ENCODE measurements around the gene CLIP1. TPM values are rescaled to one million over a fixed set of nuclear protein-coding genes. Genes with fewer than 3 reads are reported as not detected.
"Not testable (repeated sequence)": the region's sequence is repeated elsewhere in the genome, so short reads cannot be mapped to it uniquely, and the experiment has no call there.

Gene CLIP1
- polyA plus RNA-seq (ENCODE audit: insufficient read length): 19.6 TPM

DNA sequence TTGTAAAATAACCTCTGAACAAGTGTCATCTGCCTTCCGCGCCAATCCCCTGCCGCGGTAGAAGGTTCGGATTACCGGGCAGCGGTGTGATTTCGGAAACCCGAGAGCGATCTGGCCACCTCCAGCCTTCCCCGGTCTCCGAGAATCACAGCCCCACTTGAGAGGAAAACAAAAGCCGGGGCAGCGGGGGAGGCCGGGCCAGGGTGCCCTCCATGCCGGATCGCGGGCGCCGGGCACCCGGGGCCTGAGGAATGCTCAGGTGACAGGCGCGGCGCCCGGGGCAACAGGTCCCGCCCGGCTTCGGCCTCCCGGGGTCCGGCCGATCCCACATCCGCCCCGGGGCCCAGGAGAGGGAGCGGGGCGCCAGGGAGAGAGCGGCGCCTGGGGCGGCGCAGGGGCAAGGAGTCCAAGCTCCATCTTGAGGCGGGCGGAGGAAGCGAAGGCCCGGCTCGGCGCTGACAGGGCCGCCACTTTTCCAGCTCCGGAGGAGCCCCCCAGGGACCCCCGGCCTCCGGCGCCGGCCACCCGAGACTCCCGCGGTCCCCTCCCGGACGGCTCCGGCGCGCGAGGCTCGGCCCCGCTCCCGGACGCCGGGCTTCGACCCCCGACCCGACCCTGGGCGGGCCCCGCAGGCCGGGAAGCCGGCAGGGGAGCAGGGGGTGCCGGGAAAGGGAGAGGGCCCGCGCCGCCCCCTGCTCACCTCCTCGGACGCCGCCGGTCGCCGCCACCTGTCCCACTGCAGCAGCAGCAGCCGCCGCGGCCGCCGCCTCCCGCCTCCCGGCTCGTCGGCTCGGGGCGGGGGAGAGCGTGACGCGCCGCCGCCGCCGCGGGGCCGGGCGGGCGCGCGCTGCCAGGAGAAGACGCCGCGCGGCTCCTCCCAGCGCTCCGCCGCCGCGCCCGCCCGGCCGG, at the start of gene CLIP1:
Gene CLIP1, minus strand, starts transcription at position 849 of the 909 bp plus-strand sequence. CDS start 42,217 bp downstream, outside the sequence.
- DNase-seq (ENCODE audit: low read depth): no peak

DNA sequence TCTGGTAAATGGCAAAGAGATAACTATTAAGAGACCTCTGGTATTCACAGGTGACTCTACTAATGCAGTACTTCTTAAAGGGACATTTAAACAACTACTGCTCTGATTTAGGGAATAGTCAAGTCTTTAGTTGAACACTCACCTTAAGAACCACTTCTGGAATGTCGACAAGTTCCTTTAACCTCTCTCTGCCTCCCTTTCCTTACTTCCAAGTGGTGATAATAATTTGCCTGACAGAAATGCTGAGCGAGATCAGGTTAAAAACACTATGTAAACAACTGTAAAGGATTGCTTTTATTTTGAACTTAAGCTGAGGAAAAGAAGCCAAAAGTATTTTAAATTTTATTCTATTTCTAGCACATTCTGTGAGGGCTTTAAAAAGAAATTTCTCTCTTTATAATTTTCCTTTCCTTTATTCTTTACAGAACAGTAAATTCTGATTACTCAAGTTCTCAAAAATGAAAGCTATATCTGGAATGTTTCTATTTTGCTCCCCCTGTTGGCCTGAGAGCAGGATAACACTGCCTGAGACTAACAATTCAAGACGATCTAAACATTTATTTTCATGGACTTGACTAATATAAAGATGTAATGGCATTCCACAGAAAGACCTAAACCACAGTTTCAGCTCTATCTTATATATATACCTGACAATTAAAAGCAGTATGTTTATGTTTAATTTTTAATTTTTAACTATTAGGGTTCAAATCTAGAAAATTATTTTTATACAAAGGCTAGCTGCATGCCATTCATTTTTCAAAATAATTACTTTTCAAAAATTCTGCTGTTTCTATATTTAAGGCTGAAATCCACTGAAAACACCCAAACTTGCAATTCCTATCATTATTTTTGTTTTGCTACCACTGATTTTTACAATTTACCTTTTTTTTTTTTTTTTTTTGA, 49.1 kb upstream of the CLIP1 start:
- peak; percentile 41 for DNase-seq (ENCODE audit: low read depth)

DNA sequence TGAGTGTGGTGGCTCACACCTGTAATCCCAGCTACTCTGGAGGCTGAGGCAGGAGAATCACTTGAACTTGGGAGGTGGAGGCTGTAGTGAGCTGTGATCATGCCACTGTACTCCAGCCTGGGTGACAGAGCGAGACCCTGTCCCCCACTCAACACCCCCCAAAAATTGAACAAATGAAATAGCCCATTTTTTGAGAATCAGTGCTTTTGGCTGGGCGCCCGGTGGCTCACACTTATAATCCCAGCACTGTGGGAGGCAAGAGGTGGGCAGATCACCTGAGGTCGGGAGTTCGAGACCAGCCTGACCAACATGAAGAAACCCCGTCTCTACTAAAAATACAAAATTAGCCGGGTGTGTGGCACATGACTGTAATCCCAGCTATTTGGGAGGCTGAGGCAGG, 48.1 kb upstream of the CLIP1 start:
- DNase-seq (ENCODE audit: low read depth): not testable (repeated sequence)

DNA sequence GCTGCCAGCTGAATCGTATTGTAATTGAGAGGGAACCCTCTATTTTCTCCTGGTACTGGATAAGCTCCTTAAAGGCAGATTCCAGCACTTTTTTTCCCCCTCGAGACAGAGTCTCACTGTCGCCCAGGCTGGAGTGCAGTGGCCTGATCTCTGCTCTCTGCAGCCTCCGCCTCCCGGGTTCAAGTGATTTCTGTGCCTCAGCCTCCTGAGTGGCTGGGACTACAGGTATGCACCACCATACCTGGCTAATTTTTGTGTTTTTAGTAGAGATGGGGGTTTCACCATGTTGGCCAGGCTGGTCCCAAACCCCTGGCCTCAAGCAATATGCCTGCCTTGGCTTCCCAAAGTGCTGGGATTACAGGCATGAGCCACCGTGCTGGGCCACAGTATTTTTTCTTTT, 47.4 kb upstream of the CLIP1 start:
- DNase-seq (ENCODE audit: low read depth): not testable (repeated sequence)

DNA sequence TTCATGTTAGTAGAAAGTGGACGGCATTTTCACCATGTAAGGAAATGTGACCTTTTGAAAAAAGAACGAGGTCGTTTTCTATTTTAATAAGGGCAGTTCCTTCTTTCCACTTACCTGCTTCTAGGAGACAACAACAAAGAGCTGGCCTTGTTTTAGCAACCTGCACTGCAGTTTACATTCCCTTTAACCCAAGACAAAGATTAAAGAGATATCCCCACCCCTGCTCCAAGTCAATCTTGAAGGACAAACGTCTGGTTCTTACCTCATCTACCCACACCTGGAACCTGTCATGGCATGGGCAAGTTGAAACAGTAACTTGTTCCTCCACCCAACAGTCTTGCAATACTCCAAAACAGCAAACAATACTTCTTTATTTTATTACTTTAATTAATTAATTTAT, 45.5 kb upstream of the CLIP1 start:
- DNase-seq (ENCODE audit: low read depth): no peak

DNA sequence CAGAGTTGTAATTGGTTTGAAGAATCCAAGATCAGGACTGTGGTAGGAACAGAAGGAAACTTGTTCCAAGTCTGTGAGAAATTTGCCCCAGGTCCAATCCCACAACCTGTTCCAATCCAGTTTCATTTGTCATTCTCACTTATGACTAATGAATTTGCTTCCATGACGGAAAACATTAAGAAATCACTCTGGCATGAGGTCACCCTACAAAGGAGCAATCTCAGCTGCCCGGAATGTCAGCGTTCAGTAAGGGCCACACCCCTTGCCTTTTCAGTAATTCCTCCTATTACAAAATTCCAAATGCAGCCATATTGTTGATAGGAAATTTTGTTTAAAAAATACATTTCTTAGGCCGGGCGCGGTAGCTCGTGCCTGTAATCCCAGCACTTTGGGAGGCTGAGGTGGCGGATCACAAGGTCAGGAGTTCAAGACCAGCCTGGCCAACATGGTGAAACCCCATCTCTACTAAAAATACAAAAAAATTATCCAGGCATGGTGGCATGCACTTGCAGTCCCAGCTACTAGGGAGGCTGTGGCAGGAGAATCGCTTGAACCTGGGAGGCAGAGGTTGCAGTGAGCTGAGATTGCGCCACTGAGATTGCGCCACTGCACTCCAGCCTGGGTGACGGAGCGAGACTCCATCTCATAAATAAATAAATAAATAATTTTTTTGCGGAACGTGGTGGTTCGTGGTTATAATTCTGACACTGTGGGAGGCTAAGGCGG, 42.0 kb upstream of the CLIP1 start:
- DNase-seq (ENCODE audit: low read depth): not testable (repeated sequence)

DNA sequence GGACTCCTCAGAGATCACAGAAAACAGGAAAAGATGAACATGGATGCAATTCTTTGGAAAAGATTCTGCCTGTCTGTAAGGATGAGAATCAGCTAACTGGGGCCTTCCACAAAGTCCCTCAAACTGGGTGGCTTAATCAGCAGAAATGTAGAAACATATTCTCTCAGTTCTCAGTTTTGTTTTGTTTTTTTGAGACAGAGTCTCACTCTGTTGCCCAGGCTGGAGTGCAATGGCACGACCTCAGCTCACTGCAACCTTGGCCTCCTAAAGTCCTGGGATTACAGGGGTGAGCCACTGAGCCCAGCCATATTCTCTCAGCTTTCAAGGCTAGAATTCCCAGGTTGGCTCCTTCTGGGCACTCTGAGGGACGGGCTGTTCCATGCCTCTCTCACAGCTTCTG, 38.2 kb upstream of the CLIP1 start:
- no peak for DNase-seq (ENCODE audit: low read depth)

DNA sequence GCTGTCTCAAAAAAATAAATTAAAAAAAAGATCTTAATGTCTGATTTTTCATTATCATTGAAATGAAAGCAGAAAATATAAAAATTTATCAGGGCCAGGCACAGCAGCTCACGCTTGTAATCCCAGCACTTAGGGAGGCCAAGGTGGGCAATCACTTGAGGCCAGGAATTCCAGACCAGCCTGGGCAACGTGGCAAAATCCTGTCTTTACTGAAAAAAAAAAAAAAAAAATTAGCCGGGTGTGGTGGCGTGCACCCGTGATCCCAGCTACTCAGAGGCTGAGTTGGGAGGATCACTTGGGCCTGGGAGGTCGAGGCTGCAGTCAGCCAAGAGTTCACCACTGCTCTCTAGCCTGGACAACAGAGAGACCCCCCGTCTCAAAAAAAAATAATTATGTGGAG, 37.6 kb upstream of the CLIP1 start:
- DNase-seq (ENCODE audit: low read depth): no peak

DNA sequence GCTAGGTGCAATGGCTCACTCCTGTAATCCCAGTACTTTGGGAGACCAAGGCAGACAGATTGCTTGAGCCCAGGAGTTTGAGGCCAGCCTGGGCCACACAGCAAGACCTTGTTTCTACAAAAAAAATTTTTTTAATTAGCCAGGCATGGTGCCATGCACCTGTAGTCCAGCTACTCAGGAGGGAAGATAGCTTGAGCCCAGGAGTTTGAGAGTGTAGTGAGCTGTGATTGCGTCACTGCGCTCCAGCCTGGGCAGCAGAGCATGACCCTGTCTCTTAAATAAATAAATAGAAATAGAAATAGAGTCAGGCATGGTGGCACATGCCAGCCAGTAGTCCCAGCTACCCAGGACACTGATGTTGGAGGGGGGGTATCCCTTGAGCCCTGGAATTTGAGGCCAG, 36.7 kb upstream of the CLIP1 start:
- no peak for DNase-seq (ENCODE audit: low read depth)

DNA sequence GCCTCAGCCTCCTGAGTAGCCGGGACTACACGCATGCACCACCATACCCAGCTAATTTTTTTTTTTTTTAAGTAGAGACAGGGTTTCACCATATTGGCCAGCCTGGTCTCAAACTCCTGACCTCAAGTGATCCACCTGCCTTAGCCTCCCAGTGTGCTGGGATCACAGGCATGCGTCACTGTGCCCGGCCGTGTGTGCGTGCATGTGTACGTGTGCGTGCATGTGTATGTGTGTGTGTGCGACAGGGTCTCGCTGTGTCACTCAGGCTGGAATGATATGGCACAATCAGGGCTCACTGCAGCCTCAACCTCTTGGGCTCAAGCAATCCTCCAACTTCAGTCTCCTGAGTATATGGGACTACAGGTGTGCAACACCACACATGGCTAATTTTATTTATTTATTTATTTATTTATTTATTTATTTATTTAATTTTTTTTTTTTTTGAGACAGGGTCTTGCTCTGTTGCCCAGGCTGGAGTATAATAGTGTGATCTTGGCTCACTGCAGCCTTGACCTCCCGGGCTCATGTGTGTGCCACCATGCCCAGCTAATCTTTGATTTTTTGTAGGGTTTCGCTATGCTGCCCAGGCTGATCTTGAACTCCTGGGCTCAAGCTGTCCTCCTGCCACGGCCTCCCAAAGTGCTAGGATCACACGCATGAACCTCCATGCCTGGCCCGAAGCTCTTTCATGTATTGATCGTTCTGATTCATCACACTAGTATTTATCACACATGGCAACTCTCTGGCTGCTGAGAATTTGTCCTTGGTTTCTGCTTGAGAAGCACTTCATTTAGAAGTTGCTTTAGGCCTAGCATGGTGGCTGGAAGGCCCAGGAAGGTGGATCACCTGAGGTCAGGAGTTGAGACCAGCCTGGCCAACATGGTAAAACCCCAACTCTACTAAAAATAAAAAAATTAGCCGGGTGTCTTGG, 35.9 kb upstream of the CLIP1 start:
- DNase-seq (ENCODE audit: low read depth): no peak

DNA sequence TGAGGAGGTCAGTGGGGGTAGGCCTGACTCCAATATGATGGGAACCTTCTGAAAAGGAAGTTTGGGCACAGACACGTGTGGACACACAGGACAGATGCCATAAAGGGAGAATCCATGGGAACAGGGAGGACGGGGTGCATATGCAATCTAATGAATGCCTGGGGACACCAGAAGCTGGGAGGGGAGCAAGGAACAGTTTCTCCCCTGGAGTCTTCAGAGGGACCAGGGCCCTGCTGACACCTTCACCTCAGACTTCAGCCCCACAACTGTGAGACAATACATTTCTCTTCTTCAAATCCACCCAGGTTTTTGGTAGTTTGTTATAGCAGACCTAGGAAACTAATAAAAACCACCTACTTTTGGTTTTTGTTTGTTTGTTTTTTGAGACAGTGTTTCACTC, 35.2 kb upstream of the CLIP1 start:
- DNase-seq (ENCODE audit: low read depth): no peak

DNA sequence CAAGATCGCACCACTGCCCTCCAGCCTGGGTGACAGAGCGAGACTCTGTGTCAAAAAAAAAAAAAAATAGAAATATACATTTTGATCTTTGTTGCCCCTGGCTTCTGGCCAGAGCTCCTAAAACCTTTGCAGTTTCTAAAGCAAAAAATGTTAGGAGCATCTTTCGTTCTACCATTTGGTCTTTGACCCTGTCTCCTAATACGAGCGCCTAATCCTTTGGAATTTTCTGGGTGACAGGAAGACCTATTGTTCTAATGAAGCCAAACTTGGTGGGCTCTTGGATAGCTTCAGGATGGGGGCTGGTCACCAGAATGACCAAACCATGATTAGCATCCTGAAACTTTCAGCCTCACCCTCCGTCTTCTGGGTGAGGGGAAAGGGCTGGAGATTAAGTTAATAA, 32.3 kb upstream of the CLIP1 start:
- no peak for DNase-seq (ENCODE audit: low read depth)

DNA sequence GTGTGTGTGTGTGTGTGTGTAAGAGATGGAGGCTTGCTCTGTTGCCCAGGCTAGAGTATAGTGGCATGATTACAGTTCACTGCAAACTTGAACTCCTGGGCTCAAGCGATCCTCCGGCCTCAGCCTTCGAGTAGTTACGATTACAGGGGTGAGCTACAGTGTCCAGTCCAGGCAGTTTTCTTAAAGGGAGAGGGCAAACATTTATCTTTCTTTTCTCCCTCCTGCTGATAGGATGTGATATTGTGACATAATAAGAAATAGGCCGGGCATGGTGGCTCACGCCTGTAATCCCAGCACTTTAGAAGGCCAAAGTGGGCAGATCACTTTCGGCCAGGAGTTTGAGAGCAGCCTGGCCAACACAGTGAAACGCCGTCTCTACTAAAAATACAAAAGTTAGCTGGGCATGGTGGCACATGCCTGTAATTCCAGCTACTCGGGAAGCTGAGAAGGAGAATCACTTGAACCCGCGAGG, 31.8 kb upstream of the CLIP1 start:
- no peak for DNase-seq (ENCODE audit: low read depth)

DNA sequence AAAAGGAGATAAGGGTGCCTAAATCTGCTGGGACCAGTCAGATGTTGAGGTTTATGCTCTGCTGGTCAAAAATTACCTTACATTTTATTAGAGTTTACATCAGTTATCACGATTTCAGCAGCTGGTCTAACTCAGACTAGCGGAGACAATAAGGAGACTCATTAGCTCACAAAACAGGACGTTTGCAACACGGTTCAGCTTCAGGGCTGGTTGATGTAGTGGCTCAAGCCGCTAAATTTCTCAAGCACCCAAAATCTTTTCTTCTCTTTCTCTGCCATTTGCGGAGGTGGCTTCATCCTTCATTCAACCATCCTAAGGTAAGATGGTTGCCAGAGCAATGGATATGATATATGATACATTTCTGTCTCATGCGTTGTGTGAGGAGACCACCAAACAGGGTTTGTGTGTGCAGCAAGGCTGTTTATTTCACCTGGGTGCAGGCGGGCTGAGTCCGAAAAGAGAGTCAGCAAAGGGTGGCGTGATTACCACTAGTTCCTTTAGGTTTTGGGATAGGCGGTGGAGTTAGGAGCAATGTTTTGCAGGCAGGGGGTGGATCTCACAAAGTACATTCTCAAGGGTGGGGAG, 30.3 kb upstream of the CLIP1 start:
- no peak for DNase-seq (ENCODE audit: low read depth)

DNA sequence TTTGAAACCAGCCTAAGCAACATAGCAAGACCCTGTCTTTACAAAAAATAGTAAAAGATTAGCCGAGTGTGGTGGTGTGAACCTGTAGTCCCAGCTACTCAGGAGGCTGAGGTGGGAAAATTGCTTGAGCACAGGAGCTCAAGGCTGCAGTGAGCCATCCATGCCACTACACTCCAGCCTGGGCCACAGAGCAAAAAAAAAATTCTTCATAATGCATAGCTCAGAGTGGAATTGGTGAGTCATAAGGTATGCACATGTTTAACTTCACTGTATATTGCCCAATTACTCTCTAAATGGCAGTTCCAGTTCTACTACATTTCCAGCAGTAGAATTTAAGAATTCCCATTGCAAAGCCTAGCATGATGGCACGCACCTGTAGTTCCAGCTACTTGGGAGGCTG, 26.8 kb upstream of the CLIP1 start:
- no peak for DNase-seq (ENCODE audit: low read depth)

DNA sequence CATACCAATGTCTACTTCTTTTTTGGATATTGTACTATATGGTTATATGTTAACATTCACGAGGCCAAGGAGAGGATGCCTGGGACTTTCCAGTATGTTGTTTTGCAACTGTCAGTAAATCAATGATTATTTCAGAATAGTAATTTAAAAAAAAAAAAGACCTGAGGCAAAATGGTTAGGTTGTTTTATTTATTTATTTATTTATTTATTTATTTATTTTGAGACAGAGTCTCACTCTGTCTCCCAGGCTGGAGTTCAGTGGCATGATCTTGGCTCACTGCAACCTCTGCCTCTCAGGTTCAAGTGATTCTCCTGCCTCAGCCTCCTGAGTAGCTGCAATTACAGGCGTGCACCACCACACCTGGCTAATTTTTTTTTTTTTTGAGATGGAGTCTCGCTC, 25.4 kb upstream of the CLIP1 start:
- DNase-seq (ENCODE audit: low read depth): not testable (repeated sequence)

DNA sequence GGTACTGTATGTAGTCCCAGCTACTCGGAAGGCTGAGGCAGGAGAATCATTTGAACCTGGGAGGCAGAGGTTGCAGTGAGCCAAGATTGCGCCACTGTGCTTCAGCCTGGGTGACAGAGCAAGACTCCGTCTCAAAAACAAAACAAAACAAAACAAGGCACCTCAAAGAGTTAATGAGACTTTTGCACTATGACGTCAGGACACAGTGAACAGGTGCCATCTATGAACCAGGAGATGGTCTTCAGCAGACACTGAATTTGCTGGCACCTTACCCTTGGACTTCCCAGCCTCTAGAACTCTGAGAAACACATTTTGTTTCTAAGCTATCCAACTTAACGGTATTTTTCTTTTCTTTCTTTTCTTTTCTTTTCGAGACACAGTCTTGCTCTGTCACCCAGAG, 23.9 kb upstream of the CLIP1 start:
- DNase-seq (ENCODE audit: low read depth): not testable (repeated sequence)

DNA sequence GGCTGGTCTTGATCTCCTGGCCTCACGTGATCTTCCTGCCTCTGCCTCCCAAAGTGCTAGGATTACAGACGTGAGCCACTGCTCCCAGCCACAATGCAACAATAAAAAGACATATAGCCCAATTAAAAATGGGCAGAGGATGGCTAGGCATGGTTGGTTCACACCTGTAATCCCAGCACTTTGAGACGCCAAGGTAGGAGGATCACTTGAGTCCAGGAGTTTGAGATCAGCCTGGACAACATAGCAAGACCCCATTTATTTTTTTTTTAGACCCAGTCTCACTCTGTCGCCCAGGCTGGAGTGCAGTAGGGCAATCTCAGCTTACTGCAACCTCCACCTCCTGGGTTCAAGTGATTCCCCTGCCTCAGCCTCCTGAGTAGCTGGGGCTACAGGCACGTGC, 21.6 kb upstream of the CLIP1 start:
- DNase-seq (ENCODE audit: low read depth): not testable (repeated sequence)

DNA sequence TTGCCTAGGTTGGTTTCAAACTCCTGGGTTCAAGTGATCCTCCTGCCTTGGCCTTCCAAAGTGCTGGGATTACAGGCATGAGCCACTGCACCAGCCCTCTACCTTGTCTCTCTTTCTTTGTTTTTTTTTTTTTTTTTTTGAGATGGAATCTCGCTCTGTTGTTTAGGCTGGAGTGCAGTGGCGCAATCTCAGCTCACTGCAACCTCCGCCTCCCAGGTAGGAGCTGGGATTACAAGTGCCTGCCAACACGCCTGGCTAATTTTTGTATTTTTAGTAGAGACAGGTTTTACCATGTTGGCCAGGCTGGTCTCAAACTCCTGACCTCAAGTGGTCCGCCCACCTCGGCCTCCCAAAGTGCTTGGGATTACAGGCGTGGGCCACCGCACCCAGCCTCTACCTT, 16.4 kb upstream of the CLIP1 start:
- not testable (repeated sequence) for DNase-seq (ENCODE audit: low read depth)

DNA sequence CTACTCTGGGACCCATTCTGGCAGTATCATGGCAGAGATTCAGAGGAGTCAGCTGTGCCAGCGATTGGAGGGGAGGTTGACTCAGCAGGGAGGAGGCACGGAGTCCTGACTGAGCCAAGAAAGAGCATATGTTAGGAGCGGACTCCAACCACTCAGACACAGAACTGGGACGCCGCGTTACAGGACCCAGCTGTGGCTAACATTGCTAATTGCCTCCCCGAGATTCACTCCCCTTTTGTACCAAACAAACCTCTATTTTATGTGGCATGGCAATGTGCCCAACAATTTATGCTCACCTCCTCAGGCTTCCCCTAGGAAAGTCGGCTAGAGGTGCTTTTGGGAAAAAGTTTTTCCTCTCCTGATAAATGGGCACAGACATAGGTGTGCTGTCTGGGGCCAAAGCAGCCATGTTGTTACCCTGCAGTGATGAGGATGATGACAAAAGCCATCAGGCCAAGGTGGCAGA, 15.2 kb upstream of the CLIP1 start:
- DNase-seq (ENCODE audit: low read depth): no peak

All from forelimb muscle (tissue), 1 donor.